Mucosa of stomach (tissue), 1 donor: ENCODE data around the gene PDE11A.

Experiments
- H3K27me3 ChIP-seq: one replicate; pipeline ENCODE4 v1.7.0; 2013; ENCODE audit warnings: mild to moderate bottlenecking, low read length; ENCODE audit not compliant: control insufficient read depth, insufficient read depth
- H3K36me3 ChIP-seq: one replicate; pipeline ENCODE4 v1.7.0; 2013; ENCODE audit warnings: low read length; ENCODE audit not compliant: control insufficient read depth, insufficient read depth
- H3K4me1 ChIP-seq: one replicate; pipeline ENCODE4 v1.7.0; 2013; ENCODE audit warnings: mild to moderate bottlenecking, low read length; ENCODE audit not compliant: control insufficient read depth, insufficient read depth
- H3K4me3 ChIP-seq: one replicate; pipeline ENCODE4 v1.7.0; 2013; ENCODE audit warnings: low read length
- H3K9ac ChIP-seq: one replicate; pipeline ENCODE4 v1.7.0; 2013; ENCODE audit warnings: mild to moderate bottlenecking, low read length, moderate library complexity
- H3K9me3 ChIP-seq: one replicate; pipeline ENCODE4 v1.7.0; 2013; ENCODE audit warnings: mild to moderate bottlenecking, low read length, moderate library complexity; ENCODE audit not compliant: control insufficient read depth
- donor health status: Pancreatic carcinoma.

PDE11A gene

GRCh38 chr2:177606636-177607035 lies 465.9 kb downstream of the PDE11A start:
- no peak overlapping the region for H3K4me3 ChIP-seq
- no peak overlapping the region for H3K9ac ChIP-seq
- H3K9me3 ChIP-seq = no peaks in the 10 kb centered on the region
- H3K4me1 ChIP-seq = no peaks in the 10 kb centered on the region
- no peaks in the 10 kb centered on the region for H3K36me3 ChIP-seq
- no peaks in the 10 kb centered on the region for H3K27me3 ChIP-seq

GRCh38 chr2:177604271-177605065 lies 468.1 kb downstream of the PDE11A start:
- no peaks in the 10 kb centered on the region for H3K27me3 ChIP-seq
- no peak overlapping the region for H3K4me3 ChIP-seq
- no peaks in the 10 kb centered on the region for H3K36me3 ChIP-seq
- H3K4me1 ChIP-seq = no peaks in the 10 kb centered on the region
- no peaks in the 10 kb centered on the region for H3K9me3 ChIP-seq
- no peak overlapping the region for H3K9ac ChIP-seq

GRCh38 chr2:177603768-177604167 lies 468.8 kb downstream of the PDE11A start:
- H3K36me3 ChIP-seq = no peaks in the 10 kb centered on the region
- no peak overlapping the region for H3K4me3 ChIP-seq
- no peak overlapping the region for H3K9ac ChIP-seq
- no peaks in the 10 kb centered on the region for H3K9me3 ChIP-seq
- H3K4me1 ChIP-seq = no peaks in the 10 kb centered on the region
- H3K27me3 ChIP-seq = no peaks in the 10 kb centered on the region

- Histone ChIP-seq H3K4me1 (no peaks in the 10 kb centered on the region), H3K9me3 (no peaks in the 10 kb centered on the region), H3K4me3 (no peak overlapping the region), H3K27me3 (no peaks in the 10 kb centered on the region), H3K9ac (no peak overlapping the region), H3K36me3 (no peaks in the 10 kb centered on the region)
Observed at GRCh38 chr2:177603181-177603580, 469.4 kb downstream of the PDE11A start.

GRCh38 chr2:177602611-177603164 lies 469.9 kb downstream of the PDE11A start:
- Histone ChIP-seq H3K4me3 (no peak overlapping the region), H3K36me3 (no peaks in the 10 kb centered on the region), H3K4me1 (no peaks in the 10 kb centered on the region), H3K27me3 (no peaks in the 10 kb centered on the region), H3K9me3 (no peaks in the 10 kb centered on the region), H3K9ac (no peak overlapping the region)

- Histone ChIP-seq H3K36me3 (no peaks in the 10 kb centered on the region), H3K4me1 (no peaks in the 10 kb centered on the region), H3K27me3 (no peaks in the 10 kb centered on the region), H3K9ac (no peak overlapping the region), H3K9me3 (no peaks in the 10 kb centered on the region), H3K4me3 (no peak overlapping the region)
Observed at GRCh38 chr2:177600917-177601316, 471.7 kb downstream of the PDE11A start.

- H3K9me3 ChIP-seq = no peaks in the 10 kb centered on the region
- H3K27me3 ChIP-seq = no peaks in the 10 kb centered on the region
- H3K9ac ChIP-seq = no peak overlapping the region
- H3K4me1 ChIP-seq = no peaks in the 10 kb centered on the region
- H3K4me3 ChIP-seq = no peak overlapping the region
- no peaks in the 10 kb centered on the region for H3K36me3 ChIP-seq
Observed at GRCh38 chr2:177599956-177600355, 472.6 kb downstream of the PDE11A start.

GRCh38 chr2:177599139-177599688 lies 473.4 kb downstream of the PDE11A start:
- H3K4me1 ChIP-seq = no peaks in the 10 kb centered on the region
- H3K9me3 ChIP-seq = no peaks in the 10 kb centered on the region
- H3K27me3 ChIP-seq = no peaks in the 10 kb centered on the region
- no peak overlapping the region for H3K9ac ChIP-seq
- no peak overlapping the region for H3K4me3 ChIP-seq
- no peaks in the 10 kb centered on the region for H3K36me3 ChIP-seq

GRCh38 chr2:177598326-177599138 lies 474.0 kb downstream of the PDE11A start:
- Histone ChIP-seq H3K9ac (no peak overlapping the region), H3K4me3 (no peak overlapping the region), H3K27me3 (no peaks in the 10 kb centered on the region), H3K9me3 (no peaks in the 10 kb centered on the region), H3K36me3 (no peaks in the 10 kb centered on the region), H3K4me1 (no peaks in the 10 kb centered on the region)

- H3K36me3 ChIP-seq = no peaks in the 10 kb centered on the region
- no peaks in the 10 kb centered on the region for H3K9me3 ChIP-seq
- H3K4me3 ChIP-seq = no peak overlapping the region
- no peaks in the 10 kb centered on the region for H3K4me1 ChIP-seq
- no peaks in the 10 kb centered on the region for H3K27me3 ChIP-seq
- H3K9ac ChIP-seq = no peak overlapping the region
Observed at GRCh38 chr2:177597759-177598158, 474.8 kb downstream of the PDE11A start.

- Histone ChIP-seq H3K36me3 (no peaks in the 10 kb centered on the region), H3K9ac (no peak overlapping the region), H3K9me3 (no peaks in the 10 kb centered on the region), H3K4me1 (no peaks in the 10 kb centered on the region), H3K27me3 (no peaks in the 10 kb centered on the region), H3K4me3 (no peak overlapping the region)
Observed at GRCh38 chr2:177596866-177597265, 475.7 kb downstream of the PDE11A start.
